ENCODE measurements around the gene NCKAP5.

Gene NCKAP5

DNA sequence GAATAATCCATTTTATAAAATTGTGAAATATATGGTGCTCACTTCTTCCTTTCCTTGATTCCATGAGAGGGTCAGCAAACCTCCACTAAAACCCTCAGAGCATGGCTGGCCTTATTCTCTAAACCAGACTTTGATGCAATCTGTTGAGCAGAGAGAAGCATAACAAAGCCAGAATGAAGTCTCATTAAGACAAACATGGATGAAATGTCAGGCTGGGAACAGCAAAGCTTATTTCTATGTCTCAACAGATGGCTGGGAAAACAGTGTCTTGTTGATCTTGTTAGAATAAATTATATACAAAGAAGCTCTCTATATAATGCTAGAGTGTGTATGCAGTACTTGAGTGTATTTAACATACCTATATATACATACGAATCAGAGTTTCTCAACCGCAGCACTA is 671.2 kb downstream of the NCKAP5 start:
- TF ChIP-seq, protein P1, sequence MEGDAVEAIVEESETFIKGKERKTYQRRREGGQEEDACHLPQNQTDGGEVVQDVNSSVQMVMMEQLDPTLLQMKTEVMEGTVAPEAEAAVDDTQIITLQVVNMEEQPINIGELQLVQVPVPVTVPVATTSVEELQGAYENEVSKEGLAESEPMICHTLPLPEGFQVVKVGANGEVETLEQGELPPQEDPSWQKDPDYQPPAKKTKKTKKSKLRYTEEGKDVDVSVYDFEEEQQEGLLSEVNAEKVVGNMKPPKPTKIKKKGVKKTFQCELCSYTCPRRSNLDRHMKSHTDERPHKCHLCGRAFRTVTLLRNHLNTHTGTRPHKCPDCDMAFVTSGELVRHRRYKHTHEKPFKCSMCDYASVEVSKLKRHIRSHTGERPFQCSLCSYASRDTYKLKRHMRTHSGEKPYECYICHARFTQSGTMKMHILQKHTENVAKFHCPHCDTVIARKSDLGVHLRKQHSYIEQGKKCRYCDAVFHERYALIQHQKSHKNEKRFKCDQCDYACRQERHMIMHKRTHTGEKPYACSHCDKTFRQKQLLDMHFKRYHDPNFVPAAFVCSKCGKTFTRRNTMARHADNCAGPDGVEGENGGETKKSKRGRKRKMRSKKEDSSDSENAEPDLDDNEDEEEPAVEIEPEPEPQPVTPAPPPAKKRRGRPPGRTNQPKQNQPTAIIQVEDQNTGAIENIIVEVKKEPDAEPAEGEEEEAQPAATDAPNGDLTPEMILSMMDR (IDR thresholded peaks at IDR 0.05; ENCODE audit: extremely low read depth, insufficient read depth, missing control alignments): no peak
- in situ Hi-C loops (cut with MboI; ENCODE audit: low pct_unique_long_range_greater_than_20kb, low sequenced_read_pairs, unreplicated experiment): no loop called here
- DNase-seq (ENCODE audit: low spot score): no peak

- in situ Hi-C loops (cut with MboI; ENCODE audit: low pct_unique_long_range_greater_than_20kb, low sequenced_read_pairs, unreplicated experiment): no loop called here
- no peak for DNase-seq (ENCODE audit: low spot score)
- TF ChIP-seq, protein P1 (IDR thresholded peaks at IDR 0.05; ENCODE audit: extremely low read depth, insufficient read depth, missing control alignments): no peak
Observed at GRCh38 chr2:132896073-132896472, 672.2 kb downstream of the NCKAP5 start.

- TF ChIP-seq, protein P1 (IDR thresholded peaks at IDR 0.05; ENCODE audit: extremely low read depth, insufficient read depth, missing control alignments): no peak
Observed at GRCh38 chr2:132891498-132891897, 676.8 kb downstream of the NCKAP5 start.

GRCh38 chr2:132886574-132886973 is 681.7 kb downstream of the NCKAP5 start:
- no peak for DNase-seq (ENCODE audit: low spot score)
- TF ChIP-seq, protein P1 (IDR thresholded peaks at IDR 0.05; ENCODE audit: extremely low read depth, insufficient read depth, missing control alignments): no peak
- in situ Hi-C loops (cut with MboI; ENCODE audit: low pct_unique_long_range_greater_than_20kb, low sequenced_read_pairs, unreplicated experiment): no loop called here

More at GRCh38 chr2:132891498-132891897, 676.8 kb downstream of the NCKAP5 start:
- DNase-seq (ENCODE audit: low spot score): no peak
- in situ Hi-C loops (cut with MboI; ENCODE audit: low pct_unique_long_range_greater_than_20kb, low sequenced_read_pairs, unreplicated experiment): no loop called here

DNA sequence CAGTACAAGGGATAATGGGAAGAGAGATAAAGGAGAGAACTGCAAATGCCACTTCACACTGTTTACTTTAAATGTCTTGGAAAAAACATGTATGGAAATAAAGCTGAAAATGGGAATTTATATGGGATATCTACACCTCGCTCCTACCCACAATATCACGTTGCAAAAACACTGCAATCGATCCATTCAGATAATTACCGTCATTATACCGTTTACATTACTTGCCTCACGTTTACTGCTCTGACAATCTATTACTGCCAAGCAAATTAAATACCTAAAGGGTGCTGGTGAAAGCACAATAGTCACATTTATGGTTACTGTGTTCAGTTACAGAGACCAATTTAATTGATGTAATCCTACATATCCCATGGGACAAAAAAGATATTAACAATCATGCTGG is 683.6 kb downstream of the NCKAP5 start:
- in situ Hi-C loops (cut with MboI; ENCODE audit: low pct_unique_long_range_greater_than_20kb, low sequenced_read_pairs, unreplicated experiment): no loop called here
- no peak for DNase-seq (ENCODE audit: low spot score)
- TF ChIP-seq, protein P1 (IDR thresholded peaks at IDR 0.05; ENCODE audit: extremely low read depth, insufficient read depth, missing control alignments): no peak

DNA sequence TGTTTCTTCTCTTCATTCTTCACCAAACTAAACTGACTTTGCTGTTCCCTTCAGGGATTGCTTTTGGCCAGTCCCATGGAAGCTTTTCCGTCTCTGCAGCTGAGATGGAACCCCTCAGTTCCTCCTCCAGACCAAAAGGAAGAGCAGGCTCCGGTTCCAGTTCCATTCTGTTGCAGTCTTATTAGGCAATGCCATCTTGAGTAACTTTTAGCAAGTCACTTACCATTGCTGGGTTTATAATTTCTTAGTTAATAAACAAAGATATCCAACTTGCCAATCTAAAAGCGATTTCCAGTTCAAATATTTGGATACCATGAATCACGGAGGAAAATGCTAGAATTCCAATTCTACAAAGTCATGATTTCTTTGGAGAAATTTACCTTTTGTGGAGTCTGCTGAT is 684.0 kb downstream of the NCKAP5 start:
- DNase-seq (ENCODE audit: low spot score): no peak
- TF ChIP-seq, protein P1 (IDR thresholded peaks at IDR 0.05; ENCODE audit: extremely low read depth, insufficient read depth, missing control alignments): no peak
- in situ Hi-C loops (cut with MboI; ENCODE audit: low pct_unique_long_range_greater_than_20kb, low sequenced_read_pairs, unreplicated experiment): no loop called here

DNA sequence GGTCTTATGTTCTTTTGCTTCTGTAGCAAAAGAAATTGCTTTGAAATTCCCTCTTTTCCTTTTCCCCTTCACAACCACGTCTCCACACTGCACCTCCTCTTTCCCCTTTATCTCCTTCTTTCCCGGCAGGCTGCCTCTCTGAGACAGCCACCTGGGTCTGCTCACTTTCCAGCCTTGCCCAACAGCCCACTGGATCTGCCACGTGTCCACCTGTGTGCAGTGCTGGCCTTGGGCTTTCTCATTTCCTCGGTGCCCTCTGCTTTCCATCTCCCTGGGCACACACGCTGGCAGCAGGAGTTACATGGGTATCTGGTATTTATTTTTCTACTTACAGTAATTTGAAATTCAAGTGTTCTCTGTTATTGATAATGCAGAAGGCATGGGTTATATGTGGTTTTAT is 684.8 kb downstream of the NCKAP5 start:
- in situ Hi-C loops (cut with MboI; ENCODE audit: low pct_unique_long_range_greater_than_20kb, low sequenced_read_pairs, unreplicated experiment): no loop called here
- no peak for DNase-seq (ENCODE audit: low spot score)
- TF ChIP-seq, protein P1 (IDR thresholded peaks at IDR 0.05; ENCODE audit: extremely low read depth, insufficient read depth, missing control alignments): no peak
